GM12878 (cell line): ENCODE measurements around the gene FBXO39. TPM values are rescaled to one million over a fixed set of nuclear protein-coding genes. Genes with fewer than 3 reads are reported as not detected.

Experiments
- ATAC-seq: fragments of 200-7000 bp; cut with Tn5 transposase; 3 replicates; pipeline ENCODE4 v1.9.1; 2020; ENCODE audit warnings: mild to moderate bottlenecking, moderate library complexity
- BruUV-seq: library from RNA; stranded (reverse); fragments of 400-500 nt; replicated peaks from 2 replicates; lab custom pipeline; 2021; lab: Mats Ljungman, UMichigan
- CTCF ChIA-PET: fragments of 300-600 bp; sonication (Branson Sonifier 250); formaldehyde crosslinking; extraction: SDS; loops from one replicate; lab custom pipeline; 2021; ENCODE audit warnings: inconsistent platforms; lab: Yijun Ruan, JAX
- POLR2A ChIA-PET: fragments of 350-600 bp; formaldehyde crosslinking; extraction: SDS; loops from one replicate; lab custom pipeline; 2021; ENCODE audit warnings: inconsistent platforms; lab: Charles Lee
- RAD21 ChIA-PET: fragments of 300-600 bp; sonication (Branson Sonifier 250); formaldehyde crosslinking; loops from one replicate; lab custom pipeline; 2023; ENCODE audit warnings: antibody characterized with exemption; ENCODE audit not compliant: unreplicated experiment; lab: Charles Lee
- SMC1A ChIA-PET: fragments of 300-600 bp; sonication (Branson Sonifier 250); formaldehyde crosslinking; loops from one replicate; lab custom pipeline; 2023; ENCODE audit not compliant: unreplicated experiment, uncharacterized antibody; lab: Charles Lee
- DNase-seq: peaks from one replicate; pipeline ENCODE4 v3.0.0-alpha.2; 2011; ENCODE audit warnings: low read depth, low spot score
- FAIRE-seq: peaks from 3 replicates; lab custom pipeline; 2011; peaks lifted over from hg19 to GRCh38; lab: Jason Lieb, UNC
- H2AFZ ChIP-seq: 2 replicates; pipeline ENCODE4 v1.6.0; 2011; ENCODE audit warnings: low read depth, low read length, control low read depth; ENCODE audit not compliant: control insufficient read depth
- H3K27ac ChIP-seq: 2 replicates; pipeline ENCODE4 v1.5.1; 2011; ENCODE audit warnings: control low read depth; ENCODE audit not compliant: control insufficient read depth, insufficient read depth
- H3K27me3 ChIP-seq, 2 experiments: replicated peaks in 1 of 2; 2 replicates each; pipeline versions ENCODE4 v1.6.0 to v1.6.1; 2011; ENCODE audit warnings: low read length in 1 of 2; ENCODE audit not compliant: control insufficient read depth in 2 of 2, insufficient read depth in 2 of 2
- H3K36me3 ChIP-seq, 2 experiments: 2 replicates each; pipeline ENCODE4 v1.5.1; 2011; ENCODE audit warnings: low read length in 1 of 2; ENCODE audit not compliant: control insufficient read depth in 2 of 2, insufficient read depth in 2 of 2
- H3K4me1 ChIP-seq: 2 replicates; pipeline ENCODE4 v1.6.1; 2011; ENCODE audit warnings: mild to moderate bottlenecking, low read length, moderate library complexity, mixed read lengths; ENCODE audit not compliant: control insufficient read depth, insufficient read depth
- H3K4me2 ChIP-seq: 2 replicates; pipeline ENCODE4 v1.6.0; 2011; ENCODE audit warnings: control low read depth; ENCODE audit not compliant: control insufficient read depth, insufficient read depth
- H3K4me3 ChIP-seq: fragments of 200-600 bp; sonication (generic); 2 replicates; pipeline ENCODE4 v1.5.1; 2016
- H3K79me2 ChIP-seq: 2 replicates; pipeline ENCODE4 v1.6.0; 2011; ENCODE audit warnings: low read length; ENCODE audit not compliant: control insufficient read depth, insufficient read depth
- H3K9ac ChIP-seq: 2 replicates; pipeline ENCODE4 v1.8.0; 2011; ENCODE audit warnings: low read length, control low read depth, mixed read lengths; ENCODE audit not compliant: control insufficient read depth, insufficient read depth
- H3K9me3 ChIP-seq: replicated peaks from 3 replicates; pipeline ENCODE4 v1.5.1; 2011; ENCODE audit warnings: mild to moderate bottlenecking, low read length; ENCODE audit not compliant: control insufficient read depth, insufficient read depth
- H4K20me1 ChIP-seq: 2 replicates; pipeline ENCODE4 v1.6.0; 2011; ENCODE audit not compliant: control insufficient read depth, insufficient read depth
- BMI1 ChIP-seq: fragments of 450-650 bp; IDR thresholded peaks from 2 replicates; pipeline ENCODE4 v1.6.1; 2016; ENCODE audit warnings: mild to moderate bottlenecking, moderate library complexity, borderline replicate concordance
- CBX5 ChIP-seq: sonication (generic); IDR thresholded peaks from 2 replicates; pipeline ENCODE4 v1.6.1; 2016; ENCODE audit warnings: low read depth, moderate library complexity, mild to moderate bottlenecking, inconsistent platforms
- CHD1 ChIP-seq: IDR thresholded peaks from 2 replicates; pipeline ENCODE4 v1.6.1; 2012; ENCODE audit warnings: low read depth, low read length, improper control_type of control experiment
- CREB1 ChIP-seq: IDR thresholded peaks from 2 replicates; pipeline ENCODE4 v1.6.1; 2012; ENCODE audit warnings: low read depth, mild to moderate bottlenecking, inconsistent platforms
- FOXM1 ChIP-seq: IDR thresholded peaks from 2 replicates; pipeline ENCODE4 v1.6.1; 2012; ENCODE audit warnings: low read depth, mild to moderate bottlenecking, inconsistent platforms, low read length, moderate library complexity
- IKZF1 ChIP-seq: fragments of 450-650 bp; conservative IDR thresholded peaks from 2 replicates; pipeline ENCODE4 v1.6.1; 2017; ENCODE audit warnings: antibody characterized with exemption, mild to moderate bottlenecking
- NFYB ChIP-seq: IDR thresholded peaks from 2 replicates; pipeline ENCODE4 v1.6.1; 2011; ENCODE audit warnings: low read depth, mild to moderate bottlenecking, low read length, improper control_type of control experiment, moderate library complexity; ENCODE audit not compliant: insufficient read depth
- NRF1 ChIP-seq: conservative IDR thresholded peaks from 2 replicates; pipeline ENCODE4 v1.6.1; 2011; ENCODE audit warnings: mild to moderate bottlenecking, low read depth, low read length, improper control_type of control experiment
- TCF3 ChIP-seq: IDR thresholded peaks from 2 replicates; pipeline ENCODE4 v1.6.1; 2012; ENCODE audit warnings: low read depth, mild to moderate bottlenecking, low read length, borderline replicate concordance; ENCODE audit not compliant: insufficient read depth
- WGBS: methylation state at CpG from one replicate; pipeline ENCODE4 v1.1.6; 2016; ENCODE audit warnings: low lambda C conversion rate; ENCODE audit not compliant: insufficient replicate concordance, insufficient coverage; ENCODE audit errors: missing lambda C conversion rate; 5-methylcytosine and 5-hydroxymethylcytosine counted together
- in situ Hi-C: fragments of 300-500 bp; cut with MboI; formaldehyde crosslinking; loops from 9 replicates; pipeline ENCODE4 v1.14.3; 2018; ENCODE audit warnings: mixed read lengths
- intact Hi-C: fragments of 100-400 bp; cut with micrococcal nuclease; formaldehyde crosslinking; loops from one replicate; pipeline ENCODE4 v1.14.2; 2022; ENCODE audit not compliant: unreplicated experiment
- polyA plus RNA-seq, 11 experiments: library from polyadenylated mRNA; depleted of rRNA in 4 of 11; unstranded in 6 of 11; stranded (reverse) in 5 of 11; fragments of >200 nt; fragmentation: Nextera tagmentation in 4 of 11; fragmentation: Illumina TruSeq in 1 of 11; extraction: Ambion mirVana in 4 of 11; extraction: Trizol in 1 of 11; gene quantifications; 1 replicate in 1 of 11; 2 replicates in 10 of 11; pipeline versions ENCODE4 v1.2.1 to v1.2.3, GENCODE V29; 2011 to 2016; ENCODE audit warnings: inconsistent platforms in 2 of 11, missing spikeins in 2 of 11, low read depth in 1 of 11
- total RNA-seq, 4 experiments: library from RNA; depleted of rRNA in 3 of 4; stranded (reverse); fragments of >200 nt in 3 of 4; fragmentation: Illumina TruSeq in 1 of 4; extraction: Trizol in 1 of 4; gene quantifications; 2 replicates each; pipeline versions ENCODE4 v1.2.1 to v1.2.3, GENCODE V29; 2013 to 2021
- TF ChIP-seq, protein P1 (sequence below): fragments of 450-650 bp; IDR thresholded peaks from 2 replicates; pipeline ENCODE4 v1.6.1; 2018; ENCODE audit warnings: borderline replicate concordance, mild to moderate bottlenecking; ENCODE audit not compliant: partially characterized antibody
- TF ChIP-seq, protein P2 (sequence below): fragments of 450-650 bp; IDR thresholded peaks from 2 replicates; pipeline ENCODE4 v1.6.1; 2017; ENCODE audit warnings: low read depth, mild to moderate bottlenecking, moderate library complexity
- TF ChIP-seq, protein P3 (sequence below): fragments of 450-650 bp; IDR thresholded peaks from 2 replicates; pipeline ENCODE4 v1.6.1; 2017; ENCODE audit warnings: antibody characterized with exemption, mild to moderate bottlenecking, moderate library complexity

The FBXO39 gene
- total and polyA plus RNA-seq, 10 of the 15 experiments (the other 5 are each of a cell fraction or from before 2014, with no cell fraction given), result 0.05 to 0.62 (median 0.16) TPM; not detected in 6

DNA sequence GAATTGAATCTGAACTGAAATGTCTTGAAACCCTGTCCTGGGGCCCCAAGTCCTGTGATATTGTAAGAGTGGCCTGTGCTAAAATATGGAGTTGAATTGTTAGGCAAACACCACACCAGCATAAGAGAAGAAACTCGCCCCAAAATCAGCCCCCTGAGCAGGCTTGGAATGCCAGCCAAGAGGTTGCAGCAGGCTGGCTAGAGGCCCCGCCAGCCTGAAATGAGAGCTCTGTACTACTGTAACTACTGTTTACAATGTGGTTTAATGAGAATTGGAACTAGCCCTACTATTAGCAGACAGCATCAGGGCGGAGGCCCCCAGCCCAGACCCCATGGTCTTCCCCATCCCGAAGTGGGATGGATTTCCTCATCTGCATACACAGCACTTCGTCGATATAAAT, 23.7 kb downstream of the FBXO39 start:
- no TSS peak for BruUV-seq
- Histone ChIP-seq H3K36me3 (no peaks in the 10 kb centered on the region), H2AFZ (no peak overlapping the region), H3K79me2 (no peaks in the 10 kb centered on the region), H4K20me1 (no peaks in the 10 kb centered on the region), H3K4me1 (no peaks in the 10 kb centered on the region), H3K27me3 (no peaks in the 10 kb centered on the region; a peak in 2 of 4 replicates), H3K27ac (no peak overlapping the region), H3K4me3 (no peak overlapping the region), H3K4me2 (no peak overlapping the region), H3K9ac (no peak overlapping the region), H3K9me3 (no peaks in the 10 kb centered on the region)
- ATAC-seq, result no peak
- DNase-seq, result no peak
- no peak for FAIRE-seq
- RAD21 ChIA-PET, result no interaction called here
- no peak for TF ChIP-seq NRF1
- no peak for TF ChIP-seq CREB1
- TF ChIP-seq FOXM1, result no peak
- TF ChIP-seq, protein P1, sequence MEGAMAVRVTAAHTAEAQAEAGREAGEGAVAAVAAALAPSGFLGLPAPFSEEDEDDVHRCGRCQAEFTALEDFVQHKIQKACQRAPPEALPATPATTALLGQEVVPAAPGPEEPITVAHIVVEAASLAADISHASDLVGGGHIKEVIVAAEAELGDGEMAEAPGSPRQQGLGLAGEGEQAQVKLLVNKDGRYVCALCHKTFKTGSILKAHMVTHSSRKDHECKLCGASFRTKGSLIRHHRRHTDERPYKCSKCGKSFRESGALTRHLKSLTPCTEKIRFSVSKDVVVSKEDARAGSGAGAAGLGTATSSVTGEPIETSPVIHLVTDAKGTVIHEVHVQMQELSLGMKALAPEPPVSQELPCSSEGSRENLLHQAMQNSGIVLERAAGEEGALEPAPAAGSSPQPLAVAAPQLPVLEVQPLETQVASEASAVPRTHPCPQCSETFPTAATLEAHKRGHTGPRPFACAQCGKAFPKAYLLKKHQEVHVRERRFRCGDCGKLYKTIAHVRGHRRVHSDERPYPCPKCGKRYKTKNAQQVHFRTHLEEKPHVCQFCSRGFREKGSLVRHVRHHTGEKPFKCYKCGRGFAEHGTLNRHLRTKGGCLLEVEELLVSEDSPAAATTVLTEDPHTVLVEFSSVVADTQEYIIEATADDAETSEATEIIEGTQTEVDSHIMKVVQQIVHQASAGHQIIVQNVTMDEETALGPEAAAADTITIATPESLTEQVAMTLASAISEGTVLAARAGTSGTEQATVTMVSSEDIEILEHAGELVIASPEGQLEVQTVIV, result no peak
- TF ChIP-seq, protein P2, sequence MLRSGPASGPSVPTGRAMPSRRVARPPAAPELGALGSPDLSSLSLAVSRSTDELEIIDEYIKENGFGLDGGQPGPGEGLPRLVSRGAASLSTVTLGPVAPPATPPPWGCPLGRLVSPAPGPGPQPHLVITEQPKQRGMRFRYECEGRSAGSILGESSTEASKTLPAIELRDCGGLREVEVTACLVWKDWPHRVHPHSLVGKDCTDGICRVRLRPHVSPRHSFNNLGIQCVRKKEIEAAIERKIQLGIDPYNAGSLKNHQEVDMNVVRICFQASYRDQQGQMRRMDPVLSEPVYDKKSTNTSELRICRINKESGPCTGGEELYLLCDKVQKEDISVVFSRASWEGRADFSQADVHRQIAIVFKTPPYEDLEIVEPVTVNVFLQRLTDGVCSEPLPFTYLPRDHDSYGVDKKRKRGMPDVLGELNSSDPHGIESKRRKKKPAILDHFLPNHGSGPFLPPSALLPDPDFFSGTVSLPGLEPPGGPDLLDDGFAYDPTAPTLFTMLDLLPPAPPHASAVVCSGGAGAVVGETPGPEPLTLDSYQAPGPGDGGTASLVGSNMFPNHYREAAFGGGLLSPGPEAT, result no peak
- TF ChIP-seq TCF3, result no peak
- TF ChIP-seq BMI1, result no peak
- TF ChIP-seq CHD1, result no peak
- TF ChIP-seq CBX5, result no peak
- TF ChIP-seq, protein P3, sequence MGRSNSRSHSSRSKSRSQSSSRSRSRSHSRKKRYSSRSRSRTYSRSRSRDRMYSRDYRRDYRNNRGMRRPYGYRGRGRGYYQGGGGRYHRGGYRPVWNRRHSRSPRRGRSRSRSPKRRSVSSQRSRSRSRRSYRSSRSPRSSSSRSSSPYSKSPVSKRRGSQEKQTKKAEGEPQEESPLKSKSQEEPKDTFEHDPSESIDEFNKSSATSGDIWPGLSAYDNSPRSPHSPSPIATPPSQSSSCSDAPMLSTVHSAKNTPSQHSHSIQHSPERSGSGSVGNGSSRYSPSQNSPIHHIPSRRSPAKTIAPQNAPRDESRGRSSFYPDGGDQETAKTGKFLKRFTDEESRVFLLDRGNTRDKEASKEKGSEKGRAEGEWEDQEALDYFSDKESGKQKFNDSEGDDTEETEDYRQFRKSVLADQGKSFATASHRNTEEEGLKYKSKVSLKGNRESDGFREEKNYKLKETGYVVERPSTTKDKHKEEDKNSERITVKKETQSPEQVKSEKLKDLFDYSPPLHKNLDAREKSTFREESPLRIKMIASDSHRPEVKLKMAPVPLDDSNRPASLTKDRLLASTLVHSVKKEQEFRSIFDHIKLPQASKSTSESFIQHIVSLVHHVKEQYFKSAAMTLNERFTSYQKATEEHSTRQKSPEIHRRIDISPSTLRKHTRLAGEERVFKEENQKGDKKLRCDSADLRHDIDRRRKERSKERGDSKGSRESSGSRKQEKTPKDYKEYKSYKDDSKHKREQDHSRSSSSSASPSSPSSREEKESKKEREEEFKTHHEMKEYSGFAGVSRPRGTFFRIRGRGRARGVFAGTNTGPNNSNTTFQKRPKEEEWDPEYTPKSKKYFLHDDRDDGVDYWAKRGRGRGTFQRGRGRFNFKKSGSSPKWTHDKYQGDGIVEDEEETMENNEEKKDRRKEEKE, result no peak
- no peak for TF ChIP-seq IKZF1
- TF ChIP-seq NFYB, result no peak
- WGBS, result 24% methylated on average over 6 of the region's 6 CpGs
- POLR2A ChIA-PET, result no interaction called here
- intact Hi-C loops (no loop called here), in situ Hi-C loops (no loop called here)
- SMC1A ChIA-PET, result no interaction called here
- CTCF ChIA-PET, result no interaction called here
